Measurements from ENCODE around the gene FAXDC2. TPM values are rescaled to one million over a fixed set of nuclear protein-coding genes. Genes with fewer than 3 reads are reported as not detected.

FAXDC2 gene
- total RNA-seq, 1 donor from 2014 or later, result 3.6 TPM

DNA sequence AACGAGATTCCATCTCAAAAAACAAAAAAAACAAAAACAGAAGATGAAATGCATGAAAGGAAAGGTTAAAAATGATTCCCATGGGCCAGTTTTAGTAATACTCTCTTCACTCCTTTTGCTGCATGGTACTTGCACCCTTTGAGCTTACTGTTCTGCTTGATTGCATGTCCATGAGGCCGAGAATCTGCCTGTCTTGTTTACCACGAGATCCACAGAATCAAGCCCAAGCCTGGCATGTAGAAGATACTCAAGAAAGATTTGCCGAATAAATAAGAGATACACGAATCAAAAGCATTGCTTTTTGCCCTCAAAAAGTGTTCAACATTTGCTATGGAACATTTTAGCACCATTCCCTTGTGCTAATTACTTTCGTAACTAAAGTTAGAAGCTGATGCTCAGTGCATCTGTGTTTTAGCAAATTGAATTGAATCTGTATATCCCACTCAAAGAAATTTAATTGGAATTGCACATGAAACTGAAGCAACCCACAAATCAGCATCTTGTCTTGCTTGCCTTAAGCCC is 1.1 kb downstream of the FAXDC2 start:
- H3K27me3 Mint-ChIP-seq (ENCODE audit: low read depth, unreplicated experiment), result no peaks in the 10 kb centered on the region
- no peak overlapping the region for H2AFZ ChIP-seq (ENCODE audit: low read depth, low read length)
- no peak overlapping the region for H3K4me3 ChIP-seq (ENCODE audit: insufficient read depth, low read depth, low read length)
- H3K9me3 Mint-ChIP-seq (ENCODE audit: unreplicated experiment), result no peaks in the 10 kb centered on the region
- no peaks in the 10 kb centered on the region for H3K27me3 ChIP-seq (ENCODE audit: insufficient read depth, low read length)
- H3K36me3 ChIP-seq (ENCODE audit: insufficient read depth, low read length), result no peaks in the 10 kb centered on the region
- FAIRE-seq (no peak), DNase-seq (ENCODE audit: low read depth) (no peak)
- peak overlapping the region; percentile 84 for H3K4me2 ChIP-seq (ENCODE audit: low read length)
- no peak overlapping the region for H3K9ac ChIP-seq (ENCODE audit: low read length)
- H3K79me2 ChIP-seq (ENCODE audit: insufficient read depth, low read length), result no peaks in the 10 kb centered on the region
- H3K4me1 ChIP-seq (ENCODE audit: insufficient read depth, low read length), result peaks cover 10% of the 10 kb centered on the region
- no peak overlapping the region for H3K27ac Mint-ChIP-seq (ENCODE audit: unreplicated experiment)
- H3K4me1 Mint-ChIP-seq (ENCODE audit: low read depth, unreplicated experiment), result peaks cover 18% of the 10 kb centered on the region
- H4K20me1 ChIP-seq (ENCODE audit: insufficient read depth, low read length), result no peaks in the 10 kb centered on the region
- no peak overlapping the region for H3K27ac ChIP-seq (ENCODE audit: low read depth, low read length)
- no peaks in the 10 kb centered on the region for H3K9me3 ChIP-seq (ENCODE audit: insufficient read depth, low read depth, low read length)
- no peak for TF ChIP-seq EZH2 (IDR thresholded peaks at IDR 0.05; ENCODE audit: insufficient read depth, low read length)
- TF ChIP-seq, protein P1, sequence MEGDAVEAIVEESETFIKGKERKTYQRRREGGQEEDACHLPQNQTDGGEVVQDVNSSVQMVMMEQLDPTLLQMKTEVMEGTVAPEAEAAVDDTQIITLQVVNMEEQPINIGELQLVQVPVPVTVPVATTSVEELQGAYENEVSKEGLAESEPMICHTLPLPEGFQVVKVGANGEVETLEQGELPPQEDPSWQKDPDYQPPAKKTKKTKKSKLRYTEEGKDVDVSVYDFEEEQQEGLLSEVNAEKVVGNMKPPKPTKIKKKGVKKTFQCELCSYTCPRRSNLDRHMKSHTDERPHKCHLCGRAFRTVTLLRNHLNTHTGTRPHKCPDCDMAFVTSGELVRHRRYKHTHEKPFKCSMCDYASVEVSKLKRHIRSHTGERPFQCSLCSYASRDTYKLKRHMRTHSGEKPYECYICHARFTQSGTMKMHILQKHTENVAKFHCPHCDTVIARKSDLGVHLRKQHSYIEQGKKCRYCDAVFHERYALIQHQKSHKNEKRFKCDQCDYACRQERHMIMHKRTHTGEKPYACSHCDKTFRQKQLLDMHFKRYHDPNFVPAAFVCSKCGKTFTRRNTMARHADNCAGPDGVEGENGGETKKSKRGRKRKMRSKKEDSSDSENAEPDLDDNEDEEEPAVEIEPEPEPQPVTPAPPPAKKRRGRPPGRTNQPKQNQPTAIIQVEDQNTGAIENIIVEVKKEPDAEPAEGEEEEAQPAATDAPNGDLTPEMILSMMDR (IDR thresholded peaks at IDR 0.05; ENCODE audit: insufficient read depth, low read depth, low read length), result no peak
- peak overlapping the region; percentile 86 for H3K4me3 Mint-ChIP-seq (ENCODE audit: unreplicated experiment)
- no peaks in the 10 kb centered on the region for H3K36me3 Mint-ChIP-seq (ENCODE audit: low read depth, unreplicated experiment)

DNA sequence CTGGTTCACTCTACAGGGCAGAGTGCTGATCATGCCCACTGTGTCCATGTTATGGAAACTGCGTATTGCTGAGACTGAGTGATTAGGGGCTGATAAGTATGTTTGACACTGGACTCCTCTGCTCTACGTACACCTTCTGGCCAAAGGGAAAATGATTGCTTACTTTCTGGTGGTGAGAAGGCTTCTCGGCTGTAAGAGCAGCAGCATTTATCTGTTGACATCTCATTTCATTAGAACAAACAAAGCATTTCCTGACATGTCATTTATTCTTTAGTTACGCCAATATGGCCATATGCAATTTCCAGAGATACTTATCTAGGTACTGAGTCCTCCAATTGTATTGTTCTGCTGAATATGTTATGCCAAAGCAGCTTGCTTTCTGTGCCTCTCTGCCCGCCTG is 5.6 kb downstream of the FAXDC2 start:
- Histone ChIP-seq H3K4me1 (ENCODE audit: insufficient read depth, low read length) (no peaks in the 10 kb centered on the region), H3K4me3 (ENCODE audit: insufficient read depth, low read depth, low read length) (no peak overlapping the region), H3K9ac (ENCODE audit: low read length) (no peak overlapping the region), H3K36me3 (ENCODE audit: insufficient read depth, low read length) (peaks cover 2% of the 10 kb centered on the region), H3K4me2 (ENCODE audit: low read length) (no peak overlapping the region), H2AFZ (ENCODE audit: low read depth, low read length) (no peak overlapping the region), H3K79me2 (ENCODE audit: insufficient read depth, low read length) (no peaks in the 10 kb centered on the region), H3K27me3 (ENCODE audit: insufficient read depth, low read length) (no peaks in the 10 kb centered on the region), H3K27ac (ENCODE audit: low read depth, low read length) (no peak overlapping the region), H4K20me1 (ENCODE audit: insufficient read depth, low read length) (no peaks in the 10 kb centered on the region), H3K9me3 (ENCODE audit: insufficient read depth, low read depth, low read length) (no peaks in the 10 kb centered on the region)
- Mint-ChIP-seq H3K9me3 (ENCODE audit: unreplicated experiment) (no peaks in the 10 kb centered on the region), H3K27ac (ENCODE audit: unreplicated experiment) (no peak overlapping the region), H3K4me3 (ENCODE audit: unreplicated experiment) (no peak overlapping the region), H3K27me3 (ENCODE audit: low read depth, unreplicated experiment) (no peaks in the 10 kb centered on the region), H3K36me3 (ENCODE audit: low read depth, unreplicated experiment) (no peaks in the 10 kb centered on the region), H3K4me1 (ENCODE audit: low read depth, unreplicated experiment) (peaks cover 13% of the 10 kb centered on the region)
- FAIRE-seq, result no peak
- TF ChIP-seq, protein P1 (IDR thresholded peaks at IDR 0.05; ENCODE audit: insufficient read depth, low read depth, low read length), result no peak
- TF ChIP-seq EZH2 (IDR thresholded peaks at IDR 0.05; ENCODE audit: insufficient read depth, low read length), result no peak
- no peak for DNase-seq (ENCODE audit: low read depth)

GRCh38 chr5:154842689-154843530 is 7.5 kb downstream of the FAXDC2 start:
- TF ChIP-seq EZH2 (IDR thresholded peaks at IDR 0.05; ENCODE audit: insufficient read depth, low read length), result no peak
- TF ChIP-seq, protein P1 (IDR thresholded peaks at IDR 0.05; ENCODE audit: insufficient read depth, low read depth, low read length), result no peak
- Histone ChIP-seq H3K9ac (ENCODE audit: low read length) (no peak overlapping the region), H3K79me2 (ENCODE audit: insufficient read depth, low read length) (no peaks in the 10 kb centered on the region), H3K4me1 (ENCODE audit: insufficient read depth, low read length) (no peaks in the 10 kb centered on the region), H3K36me3 (ENCODE audit: insufficient read depth, low read length) (peaks cover 2% of the 10 kb centered on the region), H3K4me2 (ENCODE audit: low read length) (no peak overlapping the region), H3K9me3 (ENCODE audit: insufficient read depth, low read depth, low read length) (no peaks in the 10 kb centered on the region), H3K27ac (ENCODE audit: low read depth, low read length) (no peak overlapping the region), H2AFZ (ENCODE audit: low read depth, low read length) (no peak overlapping the region), H3K4me3 (ENCODE audit: insufficient read depth, low read depth, low read length) (no peak overlapping the region), H3K27me3 (ENCODE audit: insufficient read depth, low read length) (no peaks in the 10 kb centered on the region), H4K20me1 (ENCODE audit: insufficient read depth, low read length) (no peaks in the 10 kb centered on the region)
- no peak overlapping the region for H3K27ac Mint-ChIP-seq (ENCODE audit: unreplicated experiment)
- FAIRE-seq (no peak), DNase-seq (ENCODE audit: low read depth) (no peak)
- peaks cover 10% of the 10 kb centered on the region for H3K4me1 Mint-ChIP-seq (ENCODE audit: low read depth, unreplicated experiment)
- no peaks in the 10 kb centered on the region for H3K27me3 Mint-ChIP-seq (ENCODE audit: low read depth, unreplicated experiment)
- H3K36me3 Mint-ChIP-seq (ENCODE audit: low read depth, unreplicated experiment), result peaks cover 2% of the 10 kb centered on the region
- no peak overlapping the region for H3K4me3 Mint-ChIP-seq (ENCODE audit: unreplicated experiment)
- H3K9me3 Mint-ChIP-seq (ENCODE audit: unreplicated experiment), result no peaks in the 10 kb centered on the region
